Measurements from ENCODE around the gene TMEM258.

GRCh38 chr11:61775606-61776554, 16.5 kb downstream of the TMEM258 start:
- TF ChIP-seq CTCF (IDR thresholded peaks at IDR 0.05): no peak
- TF ChIP-seq POLR2A (IDR thresholded peaks at IDR 0.05): no peak
- TF ChIP-seq POLR2AphosphoS5 (IDR thresholded peaks at IDR 0.05): no peak

Measured in transverse colon (tissue), 4 donors.